ENCODE measurements around the gene PLCG2. TPM values are rescaled to one million over a fixed set of nuclear protein-coding genes. Genes with fewer than 3 reads are reported as not detected.

PLCG2 gene
- total and polyA plus RNA-seq, 9 donors: 3.3 to 16.4 (median 5.6) TPM

GRCh38 chr16:81744911-81745310 is 34.2 kb upstream of the PLCG2 start:
- TF ChIP-seq POLR2A (IDR thresholded peaks at IDR 0.05) (no peak), EP300 (IDR thresholded peaks at IDR 0.05) (no peak)
- TF ChIP-seq, protein P1, sequence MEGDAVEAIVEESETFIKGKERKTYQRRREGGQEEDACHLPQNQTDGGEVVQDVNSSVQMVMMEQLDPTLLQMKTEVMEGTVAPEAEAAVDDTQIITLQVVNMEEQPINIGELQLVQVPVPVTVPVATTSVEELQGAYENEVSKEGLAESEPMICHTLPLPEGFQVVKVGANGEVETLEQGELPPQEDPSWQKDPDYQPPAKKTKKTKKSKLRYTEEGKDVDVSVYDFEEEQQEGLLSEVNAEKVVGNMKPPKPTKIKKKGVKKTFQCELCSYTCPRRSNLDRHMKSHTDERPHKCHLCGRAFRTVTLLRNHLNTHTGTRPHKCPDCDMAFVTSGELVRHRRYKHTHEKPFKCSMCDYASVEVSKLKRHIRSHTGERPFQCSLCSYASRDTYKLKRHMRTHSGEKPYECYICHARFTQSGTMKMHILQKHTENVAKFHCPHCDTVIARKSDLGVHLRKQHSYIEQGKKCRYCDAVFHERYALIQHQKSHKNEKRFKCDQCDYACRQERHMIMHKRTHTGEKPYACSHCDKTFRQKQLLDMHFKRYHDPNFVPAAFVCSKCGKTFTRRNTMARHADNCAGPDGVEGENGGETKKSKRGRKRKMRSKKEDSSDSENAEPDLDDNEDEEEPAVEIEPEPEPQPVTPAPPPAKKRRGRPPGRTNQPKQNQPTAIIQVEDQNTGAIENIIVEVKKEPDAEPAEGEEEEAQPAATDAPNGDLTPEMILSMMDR (IDR thresholded peaks at IDR 0.05): no peak
- intact Hi-C loops (cut with DNase I): loop anchor here in 1 of 4 donors (10.0 kb wide), 1 partner anchor 710 kb away; the partner anchor contains the start of gene ATMIN
- H3K27me3 ChIP-seq: no peaks in the 10 kb centered on the region
- H3K4me1 ChIP-seq (ENCODE audit: insufficient read depth): peaks cover 4% of the 10 kb centered on the region
- 72 to 75% (median 74%) methylated on average over 4 of the region's 4 CpGs for WGBS, 3 donors
- no peaks in the 10 kb centered on the region for H3K36me3 ChIP-seq
- H3K27ac ChIP-seq: no peak overlapping the region
- no peak for DNase-seq
- H3K9me3 ChIP-seq: no peaks in the 10 kb centered on the region
- H3K4me3 ChIP-seq: no peak overlapping the region

GRCh38 chr16:81745704-81746558 is 33.2 kb upstream of the PLCG2 start:
- Histone ChIP-seq H3K9me3 (no peaks in the 10 kb centered on the region), H3K27me3 (no peaks in the 10 kb centered on the region), H3K4me1 (ENCODE audit: insufficient read depth) (peaks cover 4% of the 10 kb centered on the region), H3K4me3 (peak overlapping the region; percentile 27), H3K36me3 (no peaks in the 10 kb centered on the region), H3K27ac (no peak overlapping the region)
- intact Hi-C loops (cut with DNase I): loop anchor here in 1 of 4 donors (10.0 kb wide), 1 partner anchor 711 kb away; the partner anchor contains the start of gene ATMIN
- TF ChIP-seq, protein P1 (IDR thresholded peaks at IDR 0.05): no peak
- TF ChIP-seq POLR2A (IDR thresholded peaks at IDR 0.05) (no peak), EP300 (IDR thresholded peaks at IDR 0.05) (no peak)
- 21 to 22% (median 21%) methylated on average over 33 of the region's 33 CpGs for WGBS, 3 donors
- DNase-seq: peak; percentile 51 to 76 (median 72)

DNA sequence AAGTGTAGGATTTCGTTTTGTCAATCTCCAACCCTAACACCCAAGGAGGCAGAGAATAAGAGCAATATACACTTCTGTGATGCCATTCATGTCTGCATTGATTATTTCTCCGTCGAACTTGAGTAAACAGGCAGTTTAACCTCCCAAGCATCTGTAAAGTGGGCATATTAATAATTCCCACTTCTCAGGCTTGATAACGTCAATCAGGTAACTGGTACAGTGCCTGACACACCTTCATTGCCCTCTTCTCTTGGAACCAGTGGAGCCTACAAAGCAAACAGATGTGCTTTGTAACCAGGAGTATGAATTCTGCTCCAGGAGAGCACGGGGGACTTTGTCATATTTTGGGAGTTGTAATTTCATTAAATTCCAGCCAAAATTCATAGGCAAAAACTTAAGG is 32.5 kb upstream of the PLCG2 start:
- H3K4me3 ChIP-seq: peak overlapping the region; percentile 27
- TF ChIP-seq, protein P1 (IDR thresholded peaks at IDR 0.05): no peak
- TF ChIP-seq POLR2A (IDR thresholded peaks at IDR 0.05): no peak
- no peak for TF ChIP-seq EP300 (IDR thresholded peaks at IDR 0.05)
- intact Hi-C loops (cut with DNase I): loop anchor here in 1 of 4 donors (10.0 kb wide), 1 partner anchor 712 kb away; the partner anchor contains the start of gene ATMIN
- no peaks in the 10 kb centered on the region for H3K36me3 ChIP-seq
- no peaks in the 10 kb centered on the region for H3K9me3 ChIP-seq
- no peak for DNase-seq
- peaks cover 4% of the 10 kb centered on the region for H3K4me1 ChIP-seq (ENCODE audit: insufficient read depth)
- H3K27me3 ChIP-seq: no peaks in the 10 kb centered on the region
- WGBS, 3 donors: 37 to 53% (median 40%) methylated on average over 5 of the region's 5 CpGs
- H3K27ac ChIP-seq: no peak overlapping the region

GRCh38 chr16:81748476-81749198 is 30.5 kb upstream of the PLCG2 start:
- peaks cover 4% of the 10 kb centered on the region for H3K4me1 ChIP-seq (ENCODE audit: insufficient read depth)
- H3K4me3 ChIP-seq: no peak overlapping the region
- intact Hi-C loops (cut with DNase I): loop anchor here in 1 of 4 donors (10.0 kb wide), 1 partner anchor 714 kb away; the partner anchor contains the start of gene ATMIN
- no peaks in the 10 kb centered on the region for H3K36me3 ChIP-seq
- no peak for TF ChIP-seq EP300 (IDR thresholded peaks at IDR 0.05)
- TF ChIP-seq POLR2A (IDR thresholded peaks at IDR 0.05): no peak
- TF ChIP-seq, protein P1 (IDR thresholded peaks at IDR 0.05): no peak
- no peaks in the 10 kb centered on the region for H3K9me3 ChIP-seq
- DNase-seq: no peak
- no peak overlapping the region for H3K27ac ChIP-seq
- 56 to 66% (median 65%) methylated on average over 7 of the region's 7 CpGs for WGBS, 3 donors
- no peaks in the 10 kb centered on the region for H3K27me3 ChIP-seq

All from ovary (tissue), 9 donors.